ENCODE results near the gene SPESP1. TPM values are rescaled to one million over a fixed set of nuclear protein-coding genes. Genes with fewer than 3 reads are reported as not detected.

SPESP1 gene
- total and polyA plus RNA-seq, 9 of the 15 experiments (the other 6 are each of a cell fraction or from before 2014, with no cell fraction given), result not detected

DNA sequence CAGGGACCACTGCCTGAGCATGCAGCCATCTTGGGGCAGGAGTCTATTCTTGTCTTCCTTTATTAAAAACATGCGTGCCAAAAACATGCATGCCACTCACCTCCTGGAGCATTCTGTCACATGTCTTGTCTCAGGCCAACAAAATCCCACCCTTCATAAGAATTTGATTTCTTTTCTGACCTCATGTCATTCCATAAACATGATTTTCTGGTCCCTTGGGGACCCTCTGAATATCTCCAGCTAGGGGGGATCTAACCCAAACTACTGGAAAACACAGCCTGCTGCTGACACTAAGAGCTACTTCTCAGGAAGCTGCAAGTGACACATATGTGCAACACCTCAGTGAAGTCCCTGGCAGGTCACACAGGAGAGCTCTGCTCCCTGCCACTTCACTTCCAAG is 57.4 kb downstream of the SPESP1 start (continued):
- TF ChIP-seq, protein P1, sequence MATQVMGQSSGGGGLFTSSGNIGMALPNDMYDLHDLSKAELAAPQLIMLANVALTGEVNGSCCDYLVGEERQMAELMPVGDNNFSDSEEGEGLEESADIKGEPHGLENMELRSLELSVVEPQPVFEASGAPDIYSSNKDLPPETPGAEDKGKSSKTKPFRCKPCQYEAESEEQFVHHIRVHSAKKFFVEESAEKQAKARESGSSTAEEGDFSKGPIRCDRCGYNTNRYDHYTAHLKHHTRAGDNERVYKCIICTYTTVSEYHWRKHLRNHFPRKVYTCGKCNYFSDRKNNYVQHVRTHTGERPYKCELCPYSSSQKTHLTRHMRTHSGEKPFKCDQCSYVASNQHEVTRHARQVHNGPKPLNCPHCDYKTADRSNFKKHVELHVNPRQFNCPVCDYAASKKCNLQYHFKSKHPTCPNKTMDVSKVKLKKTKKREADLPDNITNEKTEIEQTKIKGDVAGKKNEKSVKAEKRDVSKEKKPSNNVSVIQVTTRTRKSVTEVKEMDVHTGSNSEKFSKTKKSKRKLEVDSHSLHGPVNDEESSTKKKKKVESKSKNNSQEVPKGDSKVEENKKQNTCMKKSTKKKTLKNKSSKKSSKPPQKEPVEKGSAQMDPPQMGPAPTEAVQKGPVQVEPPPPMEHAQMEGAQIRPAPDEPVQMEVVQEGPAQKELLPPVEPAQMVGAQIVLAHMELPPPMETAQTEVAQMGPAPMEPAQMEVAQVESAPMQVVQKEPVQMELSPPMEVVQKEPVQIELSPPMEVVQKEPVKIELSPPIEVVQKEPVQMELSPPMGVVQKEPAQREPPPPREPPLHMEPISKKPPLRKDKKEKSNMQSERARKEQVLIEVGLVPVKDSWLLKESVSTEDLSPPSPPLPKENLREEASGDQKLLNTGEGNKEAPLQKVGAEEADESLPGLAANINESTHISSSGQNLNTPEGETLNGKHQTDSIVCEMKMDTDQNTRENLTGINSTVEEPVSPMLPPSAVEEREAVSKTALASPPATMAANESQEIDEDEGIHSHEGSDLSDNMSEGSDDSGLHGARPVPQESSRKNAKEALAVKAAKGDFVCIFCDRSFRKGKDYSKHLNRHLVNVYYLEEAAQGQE (IDR thresholded peaks at IDR 0.05; ENCODE audit: borderline replicate concordance), result no peak
- TF ChIP-seq, protein P1 (CRISPR knock-in tag; IDR thresholded peaks at IDR 0.05; ENCODE audit: low read depth), result no peak
- no peak for TF ChIP-seq ZNF324 (CRISPR knock-in tag; IDR thresholded peaks at IDR 0.05)
- no peak for TF ChIP-seq NEUROD1 (IDR thresholded peaks at IDR 0.05; ENCODE audit: borderline replicate concordance, low read depth, low read length, partially characterized antibody)

Measured in K562 (cell line).